ENCODE data around the gene TMPRSS4.

- TF ChIP-seq MXI1 (IDR thresholded peaks at IDR 0.05; ENCODE audit: borderline replicate concordance, low read depth, low read length) (no peak), ZNF556 (CRISPR knock-in tag; IDR thresholded peaks at IDR 0.05; ENCODE audit: borderline replicate concordance) (no peak)
Measured at GRCh38 chr11:118078911-118079411, 2.1 kb downstream of the TMPRSS4 start.

Measured in HepG2 (cell line).